Naive B cell (primary cell): ENCODE measurements around the gene BTBD17. TPM values are rescaled to one million over a fixed set of nuclear protein-coding genes. Genes with fewer than 3 reads are reported as not detected.

Source experiments
- ATAC-seq, 2 donors: fragments of 150-1000 bp; cut with Tn5 transposase; 2 replicates each; pipeline ENCODE4 v1.10.0; 2021; ENCODE audit warnings: low read depth in 2 of 2, mild to moderate bottlenecking in 2 of 2, moderate library complexity in 2 of 2
- DNase-seq: peaks from one replicate; pipeline ENCODE4 v3.0.0; 2022
- H3K27ac Mint-ChIP-seq, 6 donors: one replicate each; pipeline ENCODE4 v1.8.0; 2020 to 2022; ENCODE audit warnings: mild to moderate bottlenecking in 6 of 6, mixed read lengths in 6 of 6, moderate library complexity in 5 of 6, inconsistent platforms in 2 of 6
- H3K27me3 Mint-ChIP-seq, 3 donors: one replicate each; pipeline ENCODE4 v1.8.0; 2021 to 2022; ENCODE audit warnings: mixed read lengths in 3 of 3, mild to moderate bottlenecking in 1 of 3
- H3K36me3 Mint-ChIP-seq, 2 donors: one replicate each; pipeline ENCODE4 v1.8.0; 2020 to 2022; ENCODE audit warnings: mixed read lengths in 2 of 2, inconsistent platforms in 1 of 2, mild to moderate bottlenecking in 1 of 2
- H3K4me1 Mint-ChIP-seq, 3 donors: one replicate each; pipeline ENCODE4 v1.8.0; 2020 to 2022; ENCODE audit warnings: mixed read lengths in 3 of 3, inconsistent platforms in 1 of 3, mild to moderate bottlenecking in 1 of 3, moderate library complexity in 1 of 3
- H3K4me3 Mint-ChIP-seq, 8 donors: one replicate each; pipeline ENCODE4 v1.8.0; 2020 to 2022; ENCODE audit warnings: mild to moderate bottlenecking in 8 of 8, mixed read lengths in 8 of 8, moderate library complexity in 8 of 8, inconsistent platforms in 2 of 8
- H3K9me3 Mint-ChIP-seq, 7 donors: one replicate each; pipeline ENCODE4 v1.8.0; 2020 to 2022; ENCODE audit warnings: mixed read lengths in 7 of 7, mild to moderate bottlenecking in 5 of 7, inconsistent platforms in 2 of 7, moderate library complexity in 1 of 7
- polyA plus RNA-seq, 6 donors: library from polyadenylated mRNA; unstranded; fragments of 300-500 nt; fragmentation: Illumina TruSeq; gene quantifications; one replicate each; pipeline ENCODE4 v1.2.3, GENCODE V29; 2021; ENCODE audit warnings: low read depth in 6 of 6

Gene BTBD17
- polyA plus RNA-seq, 6 donors from 2014 or later = not detected

DNA sequence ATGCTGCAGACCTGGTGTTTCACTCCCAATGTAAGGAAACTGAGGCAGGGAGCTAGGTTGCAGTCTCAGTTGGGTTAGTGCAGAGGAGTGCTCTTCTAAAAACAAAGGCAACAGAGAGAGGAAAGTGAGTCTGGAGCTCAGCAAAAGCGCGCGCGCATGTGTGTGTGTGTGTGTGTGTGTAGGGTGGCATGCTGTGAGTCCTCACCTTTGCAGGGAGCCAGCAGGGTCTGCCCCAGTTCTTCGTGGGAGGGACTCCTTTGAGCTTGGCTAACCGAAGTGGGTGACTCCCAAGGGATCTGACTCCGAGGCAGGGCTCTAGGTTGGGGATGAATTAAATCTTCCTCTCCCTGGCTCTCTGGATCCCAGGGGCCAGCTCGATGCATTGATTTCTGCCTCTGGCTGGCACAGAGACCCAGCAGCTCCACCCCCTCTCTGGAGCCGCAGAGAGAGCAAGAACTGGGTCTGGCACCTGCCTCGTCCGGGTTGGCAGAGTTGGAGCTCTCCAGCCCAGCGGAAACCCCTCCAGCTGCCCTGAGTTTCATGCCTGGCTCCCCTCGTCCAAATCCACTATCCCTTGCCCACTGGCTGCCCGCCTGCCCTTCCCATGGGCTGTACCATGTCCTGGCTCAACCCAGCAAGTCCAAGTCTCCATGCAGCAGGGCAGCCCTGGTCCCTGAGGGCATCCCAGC lies 1.3 kb upstream of the BTBD17 start:
- no peaks in the 10 kb centered on the region for H3K36me3 Mint-ChIP-seq
- no peak for DNase-seq
- H3K27me3 Mint-ChIP-seq = peaks cover 28 to 78% (median 61%) of the 10 kb centered on the region in 3 donors
- peaks cover 0 to 9% (median 0%) of the 10 kb centered on the region in 3 donors for H3K4me1 Mint-ChIP-seq
- peaks cover 0 to 2% (median 0%) of the 10 kb centered on the region in 7 donors for H3K9me3 Mint-ChIP-seq
- no peak overlapping the region for H3K27ac Mint-ChIP-seq
- no peak overlapping the region for H3K4me3 Mint-ChIP-seq
- ATAC-seq = no peak

GRCh38 chr17:74362069-74362405 lies 369 bp upstream of the BTBD17 start:
- H3K36me3 Mint-ChIP-seq = no peaks in the 10 kb centered on the region
- H3K27me3 Mint-ChIP-seq = peaks cover 31 to 75% (median 63%) of the 10 kb centered on the region in 3 donors
- no peak for ATAC-seq
- H3K4me1 Mint-ChIP-seq = peaks cover 0 to 9% (median 0%) of the 10 kb centered on the region in 3 donors
- no peak overlapping the region for H3K4me3 Mint-ChIP-seq
- DNase-seq = no peak
- H3K9me3 Mint-ChIP-seq = peaks cover 0 to 2% (median 0%) of the 10 kb centered on the region in 7 donors
- no peak overlapping the region for H3K27ac Mint-ChIP-seq

DNA sequence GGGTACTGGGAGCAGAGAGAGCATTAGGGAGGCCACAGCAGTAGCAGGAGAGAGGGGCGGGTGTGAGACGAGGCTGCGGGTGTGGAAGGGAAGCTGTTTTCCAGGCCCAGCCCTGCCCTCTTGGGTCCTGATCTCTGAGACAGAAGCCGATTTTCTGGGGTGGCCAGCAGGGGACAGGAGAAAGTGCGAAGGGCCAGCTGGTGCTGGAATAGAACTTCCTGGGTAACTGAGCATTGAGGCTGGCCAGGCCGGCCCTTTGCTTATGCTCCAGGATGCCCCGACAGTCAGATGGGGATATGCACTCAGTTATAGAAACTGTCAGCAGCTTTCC lies 804 bp downstream of the BTBD17 start:
- ATAC-seq = no peak
- H3K27me3 Mint-ChIP-seq = peaks cover 31 to 75% (median 62%) of the 10 kb centered on the region in 3 donors
- H3K4me3 Mint-ChIP-seq = no peak overlapping the region
- H3K36me3 Mint-ChIP-seq = no peaks in the 10 kb centered on the region
- DNase-seq = no peak
- H3K9me3 Mint-ChIP-seq = peaks cover 0 to 2% (median 0%) of the 10 kb centered on the region in 7 donors
- H3K27ac Mint-ChIP-seq = no peak overlapping the region
- H3K4me1 Mint-ChIP-seq = peaks cover 0 to 9% (median 0%) of the 10 kb centered on the region in 3 donors

- no peak for DNase-seq
- no peak for ATAC-seq
- Mint-ChIP-seq H3K4me1 (peaks cover 0 to 9% (median 0%) of the 10 kb centered on the region in 3 donors), H3K27me3 (peaks cover 26 to 78% (median 72%) of the 10 kb centered on the region in 3 donors), H3K9me3 (peaks cover 0 to 2% (median 0%) of the 10 kb centered on the region in 7 donors), H3K36me3 (no peaks in the 10 kb centered on the region), H3K27ac (no peak overlapping the region), H3K4me3 (no peak overlapping the region)
Measured at GRCh38 chr17:74359916-74360315, 1.8 kb downstream of the BTBD17 start.

DNA sequence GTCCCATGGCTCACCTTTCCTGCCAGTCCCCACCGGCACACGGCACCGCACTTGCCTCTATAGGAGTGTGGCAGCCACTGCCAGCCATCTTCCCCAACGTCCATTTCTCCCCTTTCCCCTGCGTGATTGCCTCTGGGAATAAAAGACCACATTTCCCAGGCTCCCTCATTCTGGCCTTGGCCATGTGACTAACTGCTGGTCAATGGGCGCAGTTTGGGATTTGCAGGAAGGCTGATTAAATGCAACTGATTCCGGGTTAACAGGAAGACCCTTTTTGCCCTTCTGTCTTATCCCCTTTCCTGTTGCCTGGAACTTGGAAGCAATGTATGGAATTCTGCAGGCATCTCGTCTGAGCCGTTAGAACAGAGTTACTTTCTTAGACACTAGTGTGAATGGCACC lies 3.0 kb downstream of the BTBD17 start:
- Mint-ChIP-seq H3K9me3 (peaks cover 0 to 2% (median 0%) of the 10 kb centered on the region in 7 donors), H3K36me3 (no peaks in the 10 kb centered on the region), H3K27ac (no peak overlapping the region), H3K4me1 (peaks cover 0 to 11% (median 6%) of the 10 kb centered on the region in 3 donors), H3K4me3 (peak overlapping the region in 1 of 8 donors; percentile 66), H3K27me3 (peaks cover 26 to 89% (median 76%) of the 10 kb centered on the region in 3 donors)
- DNase-seq (no peak), ATAC-seq (no peak)

DNA sequence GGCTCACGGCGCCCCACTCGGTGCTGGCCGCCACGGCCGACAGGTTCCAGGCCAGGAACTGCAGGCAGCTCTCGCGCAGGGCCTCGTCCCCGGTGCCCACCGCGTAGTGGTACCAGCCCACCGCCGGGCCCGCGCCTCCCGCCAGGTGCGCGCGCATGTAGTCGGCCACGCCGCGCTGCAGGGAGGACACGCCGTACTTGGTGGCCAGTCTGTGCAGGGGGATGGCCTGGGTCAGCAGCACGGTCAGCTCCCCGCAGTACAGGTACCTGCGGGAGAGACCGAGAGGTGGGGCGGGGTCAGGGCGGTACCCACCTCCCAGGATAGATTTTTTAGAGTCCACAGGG lies 4.2 kb downstream of the BTBD17 start:
- H3K4me1 Mint-ChIP-seq = peaks cover 0 to 13% (median 6%) of the 10 kb centered on the region in 3 donors
- H3K27me3 Mint-ChIP-seq = peaks cover 31 to 92% (median 79%) of the 10 kb centered on the region in 3 donors
- H3K9me3 Mint-ChIP-seq = peaks cover 0 to 2% (median 0%) of the 10 kb centered on the region in 7 donors
- ATAC-seq (no peak), DNase-seq (no peak)
- no peaks in the 10 kb centered on the region for H3K36me3 Mint-ChIP-seq
- no peak overlapping the region for H3K4me3 Mint-ChIP-seq
- no peak overlapping the region for H3K27ac Mint-ChIP-seq

GRCh38 chr17:74356646-74357465 lies 4.8 kb downstream of the BTBD17 start:
- H3K27me3 Mint-ChIP-seq = peaks cover 31 to 92% (median 73%) of the 10 kb centered on the region in 3 donors

GRCh38 chr17:74355065-74355464 lies 6.6 kb downstream of the BTBD17 start:
- no peaks in the 10 kb centered on the region for H3K36me3 Mint-ChIP-seq
- H3K27ac Mint-ChIP-seq = no peak overlapping the region
- no peak overlapping the region for H3K4me3 Mint-ChIP-seq
- H3K4me1 Mint-ChIP-seq = peaks cover 0 to 11% (median 6%) of the 10 kb centered on the region in 3 donors
- peaks cover 18 to 84% (median 64%) of the 10 kb centered on the region in 3 donors for H3K27me3 Mint-ChIP-seq
- ATAC-seq (no peak), DNase-seq (no peak)
- H3K9me3 Mint-ChIP-seq = peaks cover 0 to 2% (median 0%) of the 10 kb centered on the region in 7 donors

More at GRCh38 chr17:74356646-74357465, 4.8 kb downstream of the BTBD17 start:
- Mint-ChIP-seq H3K36me3 (no peaks in the 10 kb centered on the region), H3K9me3 (peaks cover 0 to 2% (median 0%) of the 10 kb centered on the region in 7 donors), H3K27ac (no peak overlapping the region), H3K4me1 (peaks cover 0 to 13% (median 6%) of the 10 kb centered on the region in 3 donors), H3K4me3 (peak overlapping the region in 1 of 8 donors; percentile 32)
- DNase-seq (no peak), ATAC-seq (no peak)

DNA sequence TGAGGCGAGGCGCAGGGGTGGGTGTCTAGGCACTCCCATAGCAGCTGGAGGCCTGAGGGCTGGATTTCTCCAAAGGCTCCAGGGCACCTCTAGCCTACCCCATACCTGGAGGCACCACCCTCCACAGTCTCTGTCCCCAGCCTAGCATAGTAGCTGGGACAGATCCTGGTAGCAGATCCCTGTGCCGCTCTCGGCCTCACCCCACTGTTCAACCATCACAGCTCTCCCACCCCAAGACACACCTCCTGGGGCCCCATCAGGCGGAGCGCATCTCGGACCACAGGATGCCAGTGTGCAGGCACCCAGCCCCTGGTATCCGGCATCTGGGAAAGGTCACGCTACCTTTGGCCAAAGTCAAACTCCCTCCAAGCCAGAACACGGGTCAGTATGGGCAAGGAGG lies 7.1 kb downstream of the BTBD17 start:
- H3K4me3 Mint-ChIP-seq = no peak overlapping the region
- H3K27me3 Mint-ChIP-seq = peaks cover 20 to 82% (median 67%) of the 10 kb centered on the region in 3 donors
- H3K27ac Mint-ChIP-seq = no peak overlapping the region
- DNase-seq (no peak), ATAC-seq (no peak)
- H3K4me1 Mint-ChIP-seq = peaks cover 0 to 11% (median 6%) of the 10 kb centered on the region in 3 donors
- peaks cover 0 to 2% (median 0%) of the 10 kb centered on the region in 7 donors for H3K9me3 Mint-ChIP-seq
- no peaks in the 10 kb centered on the region for H3K36me3 Mint-ChIP-seq

DNA sequence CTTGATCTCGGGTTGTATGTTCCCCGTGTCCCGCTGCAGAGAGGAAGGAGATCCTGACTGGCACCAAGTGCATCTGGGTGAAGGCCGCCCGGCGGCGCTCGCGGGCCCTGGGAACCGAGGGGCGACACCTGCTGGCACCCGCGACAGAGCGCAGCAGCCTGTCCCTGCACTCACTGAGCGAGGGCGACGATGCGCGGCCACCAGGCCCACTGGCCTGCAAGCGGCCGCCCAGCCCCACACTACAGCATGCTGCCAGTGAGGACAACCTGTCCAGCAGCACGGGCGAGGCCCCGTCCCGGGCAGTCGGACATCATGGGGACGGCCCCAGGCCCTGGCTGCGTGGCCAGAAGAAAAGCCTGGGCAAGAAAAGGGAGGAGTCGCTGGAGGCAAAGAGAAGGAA lies 7.5 kb downstream of the BTBD17 start:
- ATAC-seq (peak; percentile 36 to 49), DNase-seq (no peak)
- Mint-ChIP-seq H3K36me3 (no peaks in the 10 kb centered on the region), H3K4me1 (peaks cover 0 to 11% (median 6%) of the 10 kb centered on the region in 3 donors), H3K9me3 (peaks cover 0 to 2% (median 0%) of the 10 kb centered on the region in 7 donors), H3K27me3 (peaks cover 20 to 78% (median 67%) of the 10 kb centered on the region in 3 donors), H3K4me3 (peak overlapping the region in 1 of 8 donors; percentile 42), H3K27ac (no peak overlapping the region)

GRCh38 chr17:74353446-74354060 lies 8.1 kb downstream of the BTBD17 start:
- H3K4me3 Mint-ChIP-seq = peak overlapping the region in 1 of 8 donors; percentile 42
- DNase-seq = no peak
- no peak overlapping the region for H3K27ac Mint-ChIP-seq

DNA sequence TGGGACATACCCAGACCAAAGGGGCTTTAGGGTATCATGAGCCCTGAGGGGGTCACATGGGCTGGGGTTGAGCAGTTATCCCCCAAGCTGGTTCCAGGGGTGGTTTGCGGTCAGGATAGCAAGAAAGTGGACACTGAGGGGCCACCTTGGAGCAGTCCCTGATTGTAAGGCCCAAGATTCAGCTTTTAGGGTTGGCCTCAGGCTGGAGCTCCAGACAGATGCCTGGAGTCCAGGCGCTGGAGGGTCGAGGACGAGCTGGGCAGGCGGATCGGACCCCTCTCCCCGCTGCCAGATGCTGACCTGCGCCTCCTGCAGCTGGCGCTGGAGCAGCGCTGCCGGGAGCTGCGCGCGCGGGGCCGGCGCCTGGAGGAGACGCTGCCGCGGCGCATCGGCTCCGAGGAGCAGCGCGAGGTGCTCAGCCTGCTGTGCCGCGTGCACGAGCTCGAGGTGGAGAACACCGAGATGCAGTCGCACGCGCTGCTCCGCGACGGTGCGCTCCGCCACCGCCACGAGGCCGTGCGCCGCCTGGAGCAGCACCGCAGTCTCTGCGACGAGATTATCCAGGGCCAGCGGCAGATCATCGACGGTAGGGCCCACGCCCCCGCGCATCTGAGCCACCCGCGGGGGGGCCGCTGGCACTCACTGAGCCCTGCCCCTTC lies 10.0 kb downstream of the BTBD17 start:
- Mint-ChIP-seq H3K27me3 (peaks cover 16 to 75% (median 68%) of the 10 kb centered on the region in 3 donors), H3K27ac (no peak overlapping the region), H3K4me1 (peaks cover 0 to 6% (median 4%) of the 10 kb centered on the region in 3 donors), H3K4me3 (no peak overlapping the region), H3K36me3 (no peaks in the 10 kb centered on the region), H3K9me3 (peaks cover 0 to 2% (median 0%) of the 10 kb centered on the region in 7 donors)
- DNase-seq (no peak), ATAC-seq (no peak)

More at GRCh38 chr17:74353446-74354060, 8.1 kb downstream of the BTBD17 start:
- peaks cover 0 to 8% (median 6%) of the 10 kb centered on the region in 3 donors for H3K4me1 Mint-ChIP-seq
- peaks cover 0 to 1% (median 0%) of the 10 kb centered on the region in 7 donors for H3K9me3 Mint-ChIP-seq
- ATAC-seq = no peak
- H3K27me3 Mint-ChIP-seq = peaks cover 17 to 77% (median 68%) of the 10 kb centered on the region in 3 donors
- no peaks in the 10 kb centered on the region for H3K36me3 Mint-ChIP-seq

DNA sequence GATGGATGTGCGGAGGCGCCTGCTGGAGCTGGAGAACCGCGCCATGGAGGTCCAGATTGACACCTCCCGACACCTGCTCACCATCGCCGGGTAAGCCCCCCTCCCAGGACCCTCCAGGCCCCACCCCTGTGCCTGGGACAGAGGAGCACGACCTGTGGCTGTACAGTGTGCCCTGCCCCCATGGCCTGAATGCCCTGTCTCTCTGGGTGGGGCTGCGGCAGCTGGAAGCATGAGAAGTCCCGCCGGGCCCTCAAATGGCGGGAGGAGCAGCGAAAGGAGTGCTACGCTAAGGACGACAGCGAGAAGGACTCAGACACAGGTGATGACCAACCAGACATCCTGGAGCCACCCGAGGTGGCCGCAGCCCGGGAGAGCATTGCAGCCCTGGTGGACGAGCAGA lies 11.2 kb downstream of the BTBD17 start:
- H3K36me3 Mint-ChIP-seq = no peaks in the 10 kb centered on the region
- peak overlapping the region in 1 of 8 donors; percentile 35 for H3K4me3 Mint-ChIP-seq
- peaks cover 0 to 2% (median 0%) of the 10 kb centered on the region in 7 donors for H3K9me3 Mint-ChIP-seq
- H3K27ac Mint-ChIP-seq = no peak overlapping the region
- DNase-seq = no peak
- H3K4me1 Mint-ChIP-seq = peaks cover 0 to 6% (median 4%) of the 10 kb centered on the region in 3 donors
- H3K27me3 Mint-ChIP-seq = peaks cover 16 to 65% (median 62%) of the 10 kb centered on the region in 3 donors
- ATAC-seq = no peak
